ENCODE results near the gene KNOP1. TPM values are rescaled to one million over a fixed set of nuclear protein-coding genes. Genes with fewer than 3 reads are reported as not detected.

Gene KNOP1
- total RNA-seq, 2 experiments from 2014 or later: 16.8 TPM

DNA sequence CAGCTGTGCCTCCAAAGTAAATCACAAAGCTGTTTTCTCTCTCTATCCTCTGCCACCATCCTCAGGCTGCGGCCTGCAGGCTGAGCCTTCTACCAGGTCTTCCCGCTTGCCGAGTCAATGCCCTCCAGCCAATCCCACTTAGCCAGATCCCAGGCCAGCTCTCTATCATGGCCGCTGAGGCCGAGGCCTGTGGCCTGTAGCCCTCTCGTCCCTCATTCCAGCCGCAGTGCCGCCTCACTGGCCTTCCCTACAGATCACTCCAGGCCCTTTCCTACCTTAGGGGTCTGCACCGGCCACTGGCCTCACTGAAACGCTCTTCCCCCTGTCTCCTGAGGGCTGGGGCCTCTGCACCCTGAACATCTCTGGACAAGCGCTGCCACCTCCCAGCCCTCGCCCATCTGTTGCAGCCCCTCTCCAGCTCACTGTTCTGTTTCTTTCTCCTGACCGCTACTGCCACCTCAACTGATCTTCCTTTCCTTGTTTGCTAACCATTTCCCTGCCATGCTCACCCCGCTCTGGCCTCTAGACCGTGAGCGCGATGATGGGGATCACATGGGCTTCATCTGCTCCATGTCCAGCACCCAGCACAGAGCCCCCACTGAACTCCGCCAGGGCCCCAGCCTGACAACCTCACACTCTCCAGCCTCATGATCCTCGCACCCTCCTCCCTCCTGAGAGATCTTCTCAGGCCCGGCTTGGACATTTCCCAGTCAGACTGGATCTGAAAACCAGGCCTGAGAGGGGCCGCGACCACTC lies 8.5 kb downstream of the KNOP1 start:
- no peak for DNase-seq
- H3K9me3 Mint-ChIP-seq: no peaks in the 10 kb centered on the region
- H3K4me3 Mint-ChIP-seq: no peak overlapping the region
- peak overlapping the region; percentile 64 for H3K27ac Mint-ChIP-seq
- peaks cover 2% of the 10 kb centered on the region for H3K4me1 Mint-ChIP-seq
- H3K27me3 Mint-ChIP-seq: no peaks in the 10 kb centered on the region
- peaks cover 39% of the 10 kb centered on the region for H3K36me3 Mint-ChIP-seq (ENCODE audit: low read depth)
- POLR2A ChIA-PET: no interaction called here
- CTCF ChIA-PET: interaction anchor here (1.6 kb wide), 1 partner anchor 10 kb away, joined by 3 read pairs; no protein-coding TSS in a partner anchor

DNA sequence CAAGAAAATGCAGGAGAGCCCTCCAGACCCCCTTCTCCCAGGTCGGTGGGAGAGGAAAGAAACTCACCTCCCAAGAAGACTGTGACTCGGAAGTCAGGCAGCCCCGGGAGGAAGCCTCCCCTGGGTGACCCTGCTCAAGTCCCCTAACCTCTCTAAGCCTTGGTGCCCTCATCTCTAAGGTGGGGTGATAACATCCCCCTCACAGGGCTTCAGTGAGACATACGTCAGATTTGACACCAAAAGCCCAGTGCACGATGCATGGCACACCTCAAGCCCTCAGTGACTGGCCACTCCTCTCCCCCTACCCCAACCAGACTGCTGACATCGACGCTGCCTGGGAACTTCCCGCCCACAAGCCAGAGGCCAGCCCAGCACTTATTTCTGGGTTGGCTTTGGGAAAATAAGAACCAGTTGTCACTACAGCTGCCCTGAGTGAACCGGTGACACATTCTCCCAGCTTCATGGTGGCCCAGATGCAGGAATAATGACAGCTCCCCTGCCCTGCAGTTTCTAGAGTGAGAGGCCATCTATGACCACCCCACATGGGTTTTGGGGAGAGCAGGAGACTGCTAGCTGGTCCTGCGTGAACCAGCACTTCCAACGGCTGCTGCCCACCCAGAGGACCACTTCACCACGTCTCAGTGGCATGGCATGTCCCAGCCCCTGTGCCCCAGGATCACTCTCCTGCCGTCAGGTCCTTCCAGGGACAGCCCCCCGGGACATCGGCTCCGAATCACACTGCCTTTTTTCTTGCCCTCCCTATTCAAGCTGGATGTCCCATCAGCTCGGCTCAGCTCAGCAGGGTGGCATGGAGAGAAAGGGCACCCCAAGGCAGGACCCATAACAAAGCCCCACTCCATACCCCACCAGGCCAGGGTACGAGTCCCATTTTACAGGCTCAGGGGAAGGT lies 9.5 kb downstream of the KNOP1 start:
- Mint-ChIP-seq H3K27me3 (no peaks in the 10 kb centered on the region), H3K27ac (peak overlapping the region; percentile 68), H3K4me1 (peaks cover 2% of the 10 kb centered on the region), H3K4me3 (no peak overlapping the region), H3K9me3 (no peaks in the 10 kb centered on the region), H3K36me3 (ENCODE audit: low read depth) (peaks cover 41% of the 10 kb centered on the region)
- POLR2A ChIA-PET: no interaction called here
- DNase-seq: no peak
- CTCF ChIA-PET: no interaction called here

DNA sequence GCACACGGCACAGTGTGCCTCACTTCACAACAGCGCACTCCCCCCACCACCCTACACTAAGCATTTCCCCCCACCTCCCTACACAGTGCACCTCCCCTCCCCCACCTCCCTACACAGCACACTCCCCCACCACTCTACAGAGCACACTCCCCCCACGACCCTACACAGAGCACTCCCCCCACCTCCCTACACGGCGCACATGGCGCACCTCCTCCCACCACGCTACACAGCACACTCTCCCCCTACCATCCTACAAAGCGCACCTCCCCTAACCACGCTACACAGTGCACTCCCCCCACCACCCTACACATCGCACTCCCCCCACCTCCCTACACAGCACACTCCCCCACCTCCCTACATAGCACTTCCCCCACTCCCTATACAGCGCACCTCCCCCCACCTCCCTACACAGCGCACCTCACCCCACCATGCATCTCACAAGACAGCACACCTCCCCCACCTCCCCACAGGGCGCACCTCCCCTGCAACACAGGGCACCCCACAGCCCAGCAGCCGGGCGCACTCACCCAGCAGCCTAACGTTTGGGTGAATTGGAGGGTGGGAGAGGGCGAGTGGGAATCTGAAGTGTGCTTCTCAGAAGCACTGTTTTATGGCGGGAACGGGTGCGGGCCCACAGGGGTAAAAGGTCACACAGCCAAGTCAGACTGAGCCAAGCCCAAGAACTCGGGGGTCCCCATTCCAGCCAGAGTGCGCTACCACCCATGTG lies 10.3 kb downstream of the KNOP1 start:
- H3K4me3 Mint-ChIP-seq: no peak overlapping the region
- no peaks in the 10 kb centered on the region for H3K27me3 Mint-ChIP-seq
- H3K4me1 Mint-ChIP-seq: peaks cover 2% of the 10 kb centered on the region
- POLR2A ChIA-PET: no interaction called here
- H3K9me3 Mint-ChIP-seq: no peaks in the 10 kb centered on the region
- no peak overlapping the region for H3K27ac Mint-ChIP-seq
- no peak for DNase-seq
- peaks cover 47% of the 10 kb centered on the region for H3K36me3 Mint-ChIP-seq (ENCODE audit: low read depth)
- CTCF ChIA-PET: no interaction called here

DNA sequence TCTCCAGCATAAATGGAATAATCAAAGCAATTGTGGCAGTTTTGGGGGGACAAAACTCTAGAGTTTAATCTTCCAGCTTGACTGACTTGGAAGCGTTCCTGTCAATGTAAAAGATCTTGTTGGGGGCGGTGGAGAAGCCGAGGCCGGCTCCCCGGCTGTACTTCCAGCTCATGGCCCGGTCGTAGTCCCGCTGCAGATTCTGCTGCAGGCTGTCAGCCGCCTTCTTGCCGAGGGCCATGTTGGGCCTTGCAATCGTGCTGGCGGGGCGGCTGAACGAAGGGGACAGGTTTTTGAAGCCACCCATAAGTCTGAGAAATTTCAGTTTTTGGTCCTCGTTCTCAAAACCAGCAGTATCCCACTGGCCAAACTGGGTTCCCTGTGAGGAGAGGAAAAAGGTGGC lies 11.2 kb downstream of the KNOP1 start:
- Mint-ChIP-seq H3K27me3 (no peaks in the 10 kb centered on the region), H3K4me1 (peaks cover 2% of the 10 kb centered on the region), H3K36me3 (ENCODE audit: low read depth) (peaks cover 51% of the 10 kb centered on the region), H3K9me3 (no peaks in the 10 kb centered on the region), H3K4me3 (no peak overlapping the region), H3K27ac (no peak overlapping the region)
- DNase-seq: no peak
- ChIA-PET CTCF (interaction anchor here (0.8 kb wide), 1 partner anchor 8 kb away, joined by 4 read pairs; no protein-coding TSS in a partner anchor), POLR2A (no interaction called here)

DNA sequence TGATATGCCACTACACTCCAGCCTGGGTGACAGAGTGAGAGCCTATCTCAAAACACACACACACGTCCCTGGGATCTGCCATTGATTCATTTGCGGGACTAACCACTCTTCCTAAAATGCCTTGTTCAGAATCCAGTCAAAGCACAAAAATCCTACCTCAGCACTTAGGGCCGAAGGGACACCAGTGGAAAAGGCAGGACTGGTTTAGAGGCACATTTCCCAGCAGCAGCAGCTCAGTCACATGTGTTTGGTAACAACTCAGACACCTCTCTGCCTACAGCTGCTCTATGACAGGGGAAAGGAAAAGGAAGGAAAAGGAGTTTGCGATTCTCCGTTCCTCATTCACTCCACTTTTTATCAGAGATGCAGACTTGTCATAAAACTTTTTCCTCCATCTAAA lies 12.2 kb downstream of the KNOP1 start:
- H3K27me3 Mint-ChIP-seq: no peaks in the 10 kb centered on the region
- H3K4me1 Mint-ChIP-seq: peaks cover 2% of the 10 kb centered on the region
- no peak overlapping the region for H3K27ac Mint-ChIP-seq
- DNase-seq: no peak
- ChIA-PET CTCF (interaction anchor here (0.8 to 1.6 kb wide), 4 partner anchors 9 to 24 kb away, joined by 4 to 6 read pairs (median 4); no protein-coding TSS in a partner anchor), POLR2A (interaction anchor here (0.6 kb wide), 1 partner anchor 9 kb away, joined by 3 read pairs; no protein-coding TSS in a partner anchor)
- H3K9me3 Mint-ChIP-seq: no peaks in the 10 kb centered on the region
- H3K4me3 Mint-ChIP-seq: no peak overlapping the region
- H3K36me3 Mint-ChIP-seq (ENCODE audit: low read depth): peaks cover 55% of the 10 kb centered on the region

DNA sequence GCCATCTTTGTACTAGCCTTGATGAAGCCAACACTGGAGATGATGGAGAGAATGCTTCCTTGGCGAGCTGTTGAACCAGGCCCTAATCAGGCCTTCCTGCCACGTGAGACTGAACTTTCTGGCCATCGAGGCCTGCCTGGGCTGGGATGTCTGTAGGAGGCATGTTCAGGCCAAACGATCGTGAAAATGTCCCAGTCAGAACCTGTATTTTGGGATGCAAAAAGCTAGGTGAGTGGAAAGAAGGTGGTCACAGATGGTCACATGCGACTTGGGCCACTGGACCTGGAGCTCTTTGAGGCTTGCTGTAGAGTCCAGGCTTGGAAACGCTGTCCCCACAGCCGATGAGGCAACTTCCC lies 12.9 kb downstream of the KNOP1 start:
- POLR2A ChIA-PET: interaction anchor here (0.6 kb wide), 1 partner anchor 9 kb away, joined by 3 read pairs; no protein-coding TSS in a partner anchor
- peaks cover 62% of the 10 kb centered on the region for H3K36me3 Mint-ChIP-seq (ENCODE audit: low read depth)

DNA sequence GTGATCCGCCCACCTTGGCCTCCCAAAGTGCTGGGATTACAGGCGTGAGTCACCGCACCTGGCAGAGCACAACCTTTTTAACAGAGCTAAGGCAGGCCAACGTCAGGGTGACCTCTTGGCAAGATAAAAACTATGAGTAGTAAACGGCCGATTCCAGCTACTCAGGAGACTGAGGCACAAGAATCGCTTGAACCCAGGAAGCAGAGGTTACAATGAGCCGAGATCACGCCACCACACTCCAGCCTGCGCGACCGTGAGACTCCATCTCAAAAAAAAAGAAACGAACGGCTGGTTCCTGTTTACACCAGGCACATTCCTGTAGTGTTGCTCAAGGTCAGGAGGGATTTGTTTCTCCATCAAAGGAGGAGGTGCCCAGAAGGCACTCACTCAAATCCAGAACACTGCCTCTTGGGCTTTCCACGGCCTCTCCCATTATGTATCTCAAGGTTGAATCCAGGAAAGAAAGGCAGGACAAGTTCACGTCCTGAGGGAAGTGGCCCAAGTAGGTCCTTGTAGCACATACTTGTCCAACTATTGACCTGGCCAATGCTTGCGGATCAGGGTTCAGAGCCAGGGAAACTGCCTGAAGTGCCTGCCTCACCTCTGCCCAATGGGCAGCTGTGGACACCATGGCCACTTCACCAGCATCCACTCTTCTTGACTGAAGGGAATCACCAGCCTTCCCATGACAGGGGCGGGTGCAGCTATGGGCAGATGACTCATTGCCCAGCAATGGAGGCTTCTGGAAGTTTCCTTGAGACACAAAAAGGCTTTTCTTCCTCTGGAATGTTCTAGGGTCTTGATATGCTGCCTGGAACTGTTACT lies 13.5 kb downstream of the KNOP1 start:
- H3K27ac Mint-ChIP-seq: peak overlapping the region; percentile 2
- POLR2A ChIA-PET: no interaction called here

More for the DNA sequence above, 12.9 kb downstream of the KNOP1 start:
- no peak overlapping the region for H3K27ac Mint-ChIP-seq
- no peaks in the 10 kb centered on the region for H3K9me3 Mint-ChIP-seq
- peaks cover 2% of the 10 kb centered on the region for H3K4me1 Mint-ChIP-seq
- no peak overlapping the region for H3K4me3 Mint-ChIP-seq
- CTCF ChIA-PET: interaction anchor here (1.3 to 1.6 kb wide), 3 partner anchors 9 to 23 kb away, joined by 4 to 6 read pairs (median 5); no protein-coding TSS in a partner anchor
- DNase-seq: no peak
- no peaks in the 10 kb centered on the region for H3K27me3 Mint-ChIP-seq

DNA sequence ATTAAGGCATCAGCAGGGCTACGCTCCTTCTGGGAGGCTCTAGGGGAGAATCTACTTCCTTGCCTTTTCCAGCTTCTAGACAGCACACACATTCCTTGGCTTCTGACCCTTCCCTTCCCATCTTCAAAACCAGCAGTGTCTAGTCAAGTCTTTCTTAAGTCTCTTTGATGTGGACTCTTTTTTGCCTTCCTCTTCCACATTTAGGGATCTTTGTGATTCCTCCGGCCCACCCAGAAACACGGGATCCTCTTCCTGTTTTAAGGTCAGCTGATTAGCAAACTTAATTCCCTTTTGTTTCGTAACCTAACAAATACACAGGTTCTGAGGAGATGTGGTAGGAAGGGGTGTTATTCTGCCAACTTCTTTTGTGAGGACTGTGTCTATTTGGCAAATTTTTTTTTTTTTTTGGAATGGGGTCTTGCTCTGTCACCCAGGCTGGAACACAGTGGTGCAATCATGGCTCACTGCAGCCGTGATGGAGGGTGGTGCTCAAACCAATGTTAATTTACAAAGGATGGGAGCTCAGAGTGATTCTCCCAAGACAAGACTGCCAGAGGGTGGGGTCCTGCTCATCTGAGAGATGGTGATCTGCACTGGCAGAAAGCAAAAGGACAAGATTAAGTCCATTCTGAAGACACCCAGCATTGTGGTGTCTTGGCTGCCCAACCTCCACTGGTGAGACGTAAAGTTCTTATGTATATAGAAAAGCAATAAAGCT lies 14.7 kb downstream of the KNOP1 start:
- Mint-ChIP-seq H3K36me3 (ENCODE audit: low read depth) (peaks cover 64% of the 10 kb centered on the region), H3K27me3 (no peaks in the 10 kb centered on the region), H3K4me3 (no peak overlapping the region), H3K9me3 (no peaks in the 10 kb centered on the region), H3K4me1 (peaks cover 8% of the 10 kb centered on the region), H3K27ac (peak overlapping the region; percentile 13)
- DNase-seq: no peak
- ChIA-PET POLR2A (no interaction called here), CTCF (interaction anchor here (0.6 to 1.3 kb wide), 4 partner anchors 10 to 34 kb away, joined by 3 to 5 read pairs (median 4); no protein-coding TSS in a partner anchor)

More for the DNA sequence above, 13.5 kb downstream of the KNOP1 start:
- CTCF ChIA-PET: interaction anchor here (1.3 to 1.6 kb wide), 4 partner anchors 8 to 23 kb away, joined by 3 to 6 read pairs (median 4); no protein-coding TSS in a partner anchor
- no peak for DNase-seq
- no peaks in the 10 kb centered on the region for H3K9me3 Mint-ChIP-seq
- H3K27me3 Mint-ChIP-seq: no peaks in the 10 kb centered on the region
- peaks cover 58% of the 10 kb centered on the region for H3K36me3 Mint-ChIP-seq (ENCODE audit: low read depth)
- peaks cover 2% of the 10 kb centered on the region for H3K4me1 Mint-ChIP-seq
- no peak overlapping the region for H3K4me3 Mint-ChIP-seq

DNA sequence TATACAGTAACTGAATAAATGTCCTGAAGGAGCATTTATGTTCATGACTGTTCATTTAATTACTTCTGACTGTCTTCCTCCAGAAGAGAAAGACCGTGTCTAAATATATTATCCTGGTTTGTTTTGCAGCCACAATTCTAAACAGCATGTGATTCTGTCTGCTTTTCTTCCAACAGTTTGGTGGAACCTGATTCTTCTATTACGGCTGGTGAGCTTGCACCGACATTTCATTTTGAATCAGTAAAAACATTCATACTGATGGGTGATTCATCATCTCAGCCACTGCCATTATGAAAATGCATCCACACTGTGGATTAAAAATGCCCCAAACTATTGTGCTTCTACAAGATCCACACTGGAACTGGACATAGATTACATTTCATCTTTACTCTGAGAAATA lies 16.9 kb downstream of the KNOP1 start:
- no peaks in the 10 kb centered on the region for H3K27me3 Mint-ChIP-seq
- CTCF ChIA-PET: interaction anchor here (1.3 kb wide), 1 partner anchor 206 kb away, joined by 3 read pairs; no protein-coding TSS in a partner anchor
- H3K9me3 Mint-ChIP-seq: no peaks in the 10 kb centered on the region
- POLR2A ChIA-PET: interaction anchor here (0.6 kb wide), 1 partner anchor 589 kb away, joined by 4 read pairs; no protein-coding TSS in a partner anchor
- H3K4me3 Mint-ChIP-seq: no peak overlapping the region
- peaks cover 30% of the 10 kb centered on the region for H3K4me1 Mint-ChIP-seq
- peaks cover 70% of the 10 kb centered on the region for H3K36me3 Mint-ChIP-seq (ENCODE audit: low read depth)
- DNase-seq: no peak
- no peak overlapping the region for H3K27ac Mint-ChIP-seq

DNA sequence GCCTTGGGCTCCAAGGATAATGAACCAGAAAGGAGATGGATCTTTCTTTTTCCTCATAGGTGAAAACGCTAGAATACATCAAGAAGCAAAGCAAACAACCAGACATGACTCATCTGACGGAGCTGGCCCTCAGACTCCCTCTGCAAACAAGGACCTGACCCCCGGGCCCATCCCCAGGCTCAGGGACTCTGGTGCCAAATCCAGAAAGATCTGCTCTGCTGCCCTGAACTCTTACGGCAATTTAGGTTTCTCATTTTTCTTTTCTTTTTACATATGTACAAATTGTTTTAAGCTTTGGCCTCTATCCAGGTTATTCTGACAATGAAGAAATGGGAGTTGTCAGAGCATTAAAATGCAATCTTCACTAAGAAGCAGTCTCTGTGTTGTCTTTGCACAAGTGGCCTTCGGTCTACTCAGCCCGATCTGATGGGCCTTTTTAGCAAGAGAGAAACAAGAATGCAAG lies 17.7 kb downstream of the KNOP1 start:
- no peaks in the 10 kb centered on the region for H3K9me3 Mint-ChIP-seq
- no peak overlapping the region for H3K4me3 Mint-ChIP-seq
- DNase-seq: no peak
- H3K36me3 Mint-ChIP-seq (ENCODE audit: low read depth): peaks cover 66% of the 10 kb centered on the region
- H3K27me3 Mint-ChIP-seq: no peaks in the 10 kb centered on the region
- CTCF ChIA-PET: interaction anchor here (1.3 to 1.4 kb wide), 2 partner anchors 10 to 207 kb away, joined by 3 read pairs; no protein-coding TSS in a partner anchor
- POLR2A ChIA-PET: interaction anchor here (0.6 kb wide), 1 partner anchor 588 kb away, joined by 4 read pairs; no protein-coding TSS in a partner anchor
- H3K4me1 Mint-ChIP-seq: peaks cover 35% of the 10 kb centered on the region
- H3K27ac Mint-ChIP-seq: peak overlapping the region; percentile 11

DNA sequence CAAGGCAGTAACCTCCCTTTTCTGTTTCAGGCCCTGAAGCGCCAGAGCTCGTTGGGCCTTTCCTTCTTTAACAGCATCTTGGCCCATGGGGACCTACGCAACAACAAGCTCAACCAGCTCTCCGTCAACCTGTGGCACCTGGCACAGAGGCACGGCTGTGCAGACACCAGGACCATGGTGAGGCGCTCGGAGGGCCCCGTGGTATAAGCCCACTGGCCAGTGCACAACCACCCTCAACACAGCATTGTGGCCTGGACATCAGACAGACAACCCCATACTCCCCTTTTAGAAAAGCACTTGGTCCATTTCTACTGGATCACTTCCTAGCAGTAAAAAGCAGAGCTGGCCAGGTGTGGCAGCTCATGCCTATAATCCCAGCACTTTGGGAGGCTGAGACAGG lies 18.6 kb downstream of the KNOP1 start:
- H3K27me3 Mint-ChIP-seq: no peaks in the 10 kb centered on the region
- peaks cover 64% of the 10 kb centered on the region for H3K36me3 Mint-ChIP-seq (ENCODE audit: low read depth)
- H3K27ac Mint-ChIP-seq: no peak overlapping the region
- no peak overlapping the region for H3K4me3 Mint-ChIP-seq
- ChIA-PET CTCF (interaction anchor here (1.1 to 1.4 kb wide), 2 partner anchors 11 kb away, joined by 3 read pairs; no protein-coding TSS in a partner anchor), POLR2A (no interaction called here)
- peaks cover 39% of the 10 kb centered on the region for H3K4me1 Mint-ChIP-seq
- no peaks in the 10 kb centered on the region for H3K9me3 Mint-ChIP-seq
- no peak for DNase-seq

Measured in activated CD4-positive, alpha-beta T cell treated with anti-CD3 and anti-CD28 coated beads, Interleukin-2, amount 10 ng/mL, durations not matched to agents 7 days and 5 days (primary cell).